ENCODE data around the gene NCL. TPM values are rescaled to one million over a fixed set of nuclear protein-coding genes. Genes with fewer than 3 reads are reported as not detected.

The NCL gene
- polyA plus RNA-seq, 1 of the 3 experiments (the other 2 are of a cell fraction) = 256 TPM

- 76% methylated on average over 3 of the region's 3 CpGs for WGBS (ENCODE audit: low lambda C conversion rate)
- H3K9me2 ChIP-seq = no peaks in the 10 kb centered on the region
- H3K27me3 ChIP-seq (ENCODE audit: insufficient read depth) = no peaks in the 10 kb centered on the region
- no peak overlapping the region for H3K9ac ChIP-seq
- POLR2A ChIA-PET = no interaction called here
- no peaks in the 10 kb centered on the region for H3K4me1 ChIP-seq (ENCODE audit: control insufficient read depth in 1 of 2, insufficient read depth in 2 of 2, low read depth in 1 of 2, low read length in 1 of 2)
- no peak overlapping the region for H3K27ac ChIP-seq (ENCODE audit: low read depth in 2 of 2, low read length in 1 of 2)
- H3F3A ChIP-seq (replicated peaks; ENCODE audit: insufficient read depth) = no peaks in the 10 kb centered on the region
- no peaks in the 10 kb centered on the region for H3K9me3 ChIP-seq
- no peak for TF ChIP-seq TCF12 (IDR thresholded peaks at IDR 0.05)
- TF ChIP-seq EP300 (IDR thresholded peaks at IDR 0.05; ENCODE audit: borderline replicate concordance in 1 of 2, low read depth in 1 of 2, low read length in 1 of 2) = no peak
- TF ChIP-seq MXI1 (IDR thresholded peaks at IDR 0.05; ENCODE audit: low read depth, low read length) = no peak
- no peak for TF ChIP-seq PBX3 (IDR thresholded peaks at IDR 0.05)
- no peak for TF ChIP-seq POLR2AphosphoS5 (IDR thresholded peaks at IDR 0.05; ENCODE audit: low read depth, low read length)
- no peak for TF ChIP-seq JUND (IDR thresholded peaks at IDR 0.05)
- TF ChIP-seq CTCF (IDR thresholded peaks at IDR 0.05) = no peak
- TF ChIP-seq, protein P1, sequence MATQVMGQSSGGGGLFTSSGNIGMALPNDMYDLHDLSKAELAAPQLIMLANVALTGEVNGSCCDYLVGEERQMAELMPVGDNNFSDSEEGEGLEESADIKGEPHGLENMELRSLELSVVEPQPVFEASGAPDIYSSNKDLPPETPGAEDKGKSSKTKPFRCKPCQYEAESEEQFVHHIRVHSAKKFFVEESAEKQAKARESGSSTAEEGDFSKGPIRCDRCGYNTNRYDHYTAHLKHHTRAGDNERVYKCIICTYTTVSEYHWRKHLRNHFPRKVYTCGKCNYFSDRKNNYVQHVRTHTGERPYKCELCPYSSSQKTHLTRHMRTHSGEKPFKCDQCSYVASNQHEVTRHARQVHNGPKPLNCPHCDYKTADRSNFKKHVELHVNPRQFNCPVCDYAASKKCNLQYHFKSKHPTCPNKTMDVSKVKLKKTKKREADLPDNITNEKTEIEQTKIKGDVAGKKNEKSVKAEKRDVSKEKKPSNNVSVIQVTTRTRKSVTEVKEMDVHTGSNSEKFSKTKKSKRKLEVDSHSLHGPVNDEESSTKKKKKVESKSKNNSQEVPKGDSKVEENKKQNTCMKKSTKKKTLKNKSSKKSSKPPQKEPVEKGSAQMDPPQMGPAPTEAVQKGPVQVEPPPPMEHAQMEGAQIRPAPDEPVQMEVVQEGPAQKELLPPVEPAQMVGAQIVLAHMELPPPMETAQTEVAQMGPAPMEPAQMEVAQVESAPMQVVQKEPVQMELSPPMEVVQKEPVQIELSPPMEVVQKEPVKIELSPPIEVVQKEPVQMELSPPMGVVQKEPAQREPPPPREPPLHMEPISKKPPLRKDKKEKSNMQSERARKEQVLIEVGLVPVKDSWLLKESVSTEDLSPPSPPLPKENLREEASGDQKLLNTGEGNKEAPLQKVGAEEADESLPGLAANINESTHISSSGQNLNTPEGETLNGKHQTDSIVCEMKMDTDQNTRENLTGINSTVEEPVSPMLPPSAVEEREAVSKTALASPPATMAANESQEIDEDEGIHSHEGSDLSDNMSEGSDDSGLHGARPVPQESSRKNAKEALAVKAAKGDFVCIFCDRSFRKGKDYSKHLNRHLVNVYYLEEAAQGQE (IDR thresholded peaks at IDR 0.05; ENCODE audit: low read depth, low read length) = no peak
- TF ChIP-seq MEF2A (IDR thresholded peaks at IDR 0.05; ENCODE audit: borderline replicate concordance, low read depth) = no peak
- no peak for TF ChIP-seq TAF1 (IDR thresholded peaks at IDR 0.05; ENCODE audit: borderline replicate concordance, low read depth, low read length)
- no peak for TF ChIP-seq FOXM1 (IDR thresholded peaks at IDR 0.05; ENCODE audit: low read depth)
- no peak for TF ChIP-seq RXRA (IDR thresholded peaks at IDR 0.05; ENCODE audit: borderline replicate concordance, low read depth)
- CTCF ChIA-PET = interaction anchor here (1.2 to 3.0 kb wide), 3 partner anchors 10 to 21 kb away, joined by 3 to 15 read pairs (median 3); no protein-coding TSS in a partner anchor
- no peaks in the 10 kb centered on the region for H4K20me1 ChIP-seq (ENCODE audit: insufficient read depth)
- DNase-seq = no peak
- no peak overlapping the region for H2AFZ ChIP-seq (ENCODE audit: low read depth)
- no peaks in the 10 kb centered on the region for H3K79me2 ChIP-seq (ENCODE audit: insufficient read depth)
- no peak overlapping the region for H3K4me3 ChIP-seq (ENCODE audit: low read depth in 2 of 2, low read length in 1 of 2)
- no peak overlapping the region for H3K4me2 ChIP-seq
- H3K36me3 ChIP-seq (replicated peaks in 1 of 2; ENCODE audit: control insufficient read depth in 1 of 2, insufficient read depth in 2 of 2, low read length in 1 of 2) = no peaks in the 10 kb centered on the region
Observed at GRCh38 chr2:231472816-231473215, 8.5 kb upstream of the NCL start.
